Midbrain (tissue), 1 donor: ENCODE results near the gene UBXN7.
"Not testable (repeated sequence)": the region's sequence is repeated elsewhere in the genome, so short reads cannot be mapped to it uniquely, and the experiment has no call there.

Experiments
- DNase-seq: peaks from one replicate; lab custom pipeline; 2025; lab: John Stamatoyannopoulos, UW

UBXN7 gene

GRCh38 chr3:196316799-196317686 lies 115.2 kb downstream of the UBXN7 start:
- DNase-seq, result not testable (repeated sequence)

GRCh38 chr3:196315821-196316220 lies 116.4 kb downstream of the UBXN7 start:
- DNase-seq, result no peak

- DNase-seq, result no peak
Measured at GRCh38 chr3:196314597-196314996, 117.6 kb downstream of the UBXN7 start.

DNA sequence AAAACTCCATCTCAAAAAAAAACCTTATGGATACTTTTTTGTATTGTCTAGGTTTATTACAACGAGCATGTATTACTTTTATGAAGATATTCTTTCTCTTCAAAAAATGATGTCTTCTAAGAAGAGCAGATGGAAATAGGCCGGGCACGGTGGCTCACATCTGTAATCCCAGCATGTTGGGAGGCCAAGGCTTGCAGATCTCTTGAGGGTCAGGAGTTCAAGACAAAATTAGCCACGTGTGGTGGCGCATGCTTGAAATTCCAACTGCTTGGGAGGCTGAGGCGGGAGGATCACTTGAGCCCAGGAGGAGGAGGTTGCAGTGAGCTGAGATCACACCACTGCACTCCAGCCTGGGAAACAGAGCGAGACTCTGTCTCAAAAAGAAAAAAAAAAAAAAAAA lies 118.1 kb downstream of the UBXN7 start:
- not testable (repeated sequence) for DNase-seq

- DNase-seq, result not testable (repeated sequence)
Measured at GRCh38 chr3:196302960-196303359, 129.3 kb downstream of the UBXN7 start.

GRCh38 chr3:196302551-196302950 lies 129.7 kb downstream of the UBXN7 start:
- not testable (repeated sequence) for DNase-seq

DNA sequence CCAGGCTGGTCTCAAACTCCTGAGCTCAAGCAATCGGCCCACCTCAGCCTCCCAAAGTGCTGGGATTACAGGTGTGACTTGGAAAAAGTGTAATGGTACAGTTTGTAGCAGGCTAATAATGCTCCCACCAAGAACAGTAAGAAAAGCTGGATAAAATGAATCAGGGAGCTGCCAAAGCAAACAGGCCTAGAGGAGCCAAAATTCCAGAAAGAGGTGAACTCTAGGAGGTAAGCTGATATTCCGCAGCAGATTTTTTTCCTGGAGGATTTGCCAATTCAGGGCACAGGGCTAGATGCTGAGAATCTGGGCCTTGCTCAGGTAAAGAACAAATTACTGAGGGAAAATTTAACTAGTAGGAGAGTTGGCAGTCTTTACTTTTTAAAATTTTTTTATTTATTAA lies 133.7 kb downstream of the UBXN7 start:
- no peak for DNase-seq
